SIG-M5 (cell line): ENCODE results near the gene GPT2.

ENCODE experiments used
- DNase-seq: peaks from one replicate; lab custom pipeline; 2025; lab: John Stamatoyannopoulos, UW

Gene GPT2

GRCh38 chr16:46968063-46968435 is 83.9 kb downstream of the GPT2 start:
- no peak for DNase-seq

GRCh38 chr16:46970089-46970488 is 85.9 kb downstream of the GPT2 start:
- DNase-seq = no peak

- no peak for DNase-seq
These were observed 87.1 kb downstream of the GPT2 start for GRCh38 chr16:46971271-46971670.

- DNase-seq = no peak
These were observed 88.5 kb downstream of the GPT2 start for GRCh38 chr16:46972429-46973206.

- no peak for DNase-seq
These were observed 89.2 kb downstream of the GPT2 start, which contains the start of gene DNAJA2 for GRCh38 chr16:46973207-46973995. Gene DNAJA2 (minus strand): TSS chr16:46973674. CDS start chr16:46973572, 102 bp downstream.

GRCh38 chr16:46973996-46974324 is 89.8 kb downstream of the GPT2 start:
- no peak for DNase-seq

- DNase-seq = no peak
These were observed 90.2 kb downstream of the GPT2 start for GRCh38 chr16:46974352-46974751.

- DNase-seq = no peak
These were observed 91.0 kb downstream of the GPT2 start for GRCh38 chr16:46975165-46975564.

- DNase-seq = no peak
These were observed 91.8 kb downstream of the GPT2 start for GRCh38 chr16:46975908-46976470.

- no peak for DNase-seq
These were observed 92.4 kb downstream of the GPT2 start for GRCh38 chr16:46976550-46976949.
